WI38 (cell line): ENCODE measurements around the gene SMPD2.

ENCODE experiments used
- H3K4me3 ChIP-seq: 2 replicates; pipeline ENCODE4 v1.5.1; 2011; ENCODE audit warnings: low read depth, mild to moderate bottlenecking, control low read depth, low read length
- TF ChIP-seq, protein P1 (sequence below): IDR thresholded peaks from 2 replicates; pipeline ENCODE4 v1.5.1; 2012; ENCODE audit warnings: low read depth, mild to moderate bottlenecking, control low read depth, low read length

SMPD2 gene

DNA sequence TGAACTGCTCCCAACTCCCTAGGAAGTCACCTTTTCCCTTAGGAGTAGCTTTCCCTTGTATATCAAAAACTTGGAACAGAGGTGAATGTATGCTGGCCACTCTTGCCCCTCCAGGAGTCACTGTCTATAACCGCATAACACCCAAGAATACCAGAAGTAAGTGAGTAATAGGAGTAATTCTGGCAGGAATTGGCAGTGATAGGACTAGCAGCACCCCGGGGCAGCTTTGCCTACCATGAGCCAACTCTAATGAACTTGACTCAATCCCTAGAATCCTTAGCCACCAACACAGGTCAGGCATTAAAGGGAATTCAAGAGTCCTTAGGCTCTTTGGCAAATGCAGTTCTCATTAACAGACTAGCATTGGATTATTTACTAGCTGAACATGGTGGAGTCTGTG lies 29.5 kb upstream of the SMPD2 start:
- H3K4me3 ChIP-seq = no peak overlapping the region
- TF ChIP-seq, protein P1, sequence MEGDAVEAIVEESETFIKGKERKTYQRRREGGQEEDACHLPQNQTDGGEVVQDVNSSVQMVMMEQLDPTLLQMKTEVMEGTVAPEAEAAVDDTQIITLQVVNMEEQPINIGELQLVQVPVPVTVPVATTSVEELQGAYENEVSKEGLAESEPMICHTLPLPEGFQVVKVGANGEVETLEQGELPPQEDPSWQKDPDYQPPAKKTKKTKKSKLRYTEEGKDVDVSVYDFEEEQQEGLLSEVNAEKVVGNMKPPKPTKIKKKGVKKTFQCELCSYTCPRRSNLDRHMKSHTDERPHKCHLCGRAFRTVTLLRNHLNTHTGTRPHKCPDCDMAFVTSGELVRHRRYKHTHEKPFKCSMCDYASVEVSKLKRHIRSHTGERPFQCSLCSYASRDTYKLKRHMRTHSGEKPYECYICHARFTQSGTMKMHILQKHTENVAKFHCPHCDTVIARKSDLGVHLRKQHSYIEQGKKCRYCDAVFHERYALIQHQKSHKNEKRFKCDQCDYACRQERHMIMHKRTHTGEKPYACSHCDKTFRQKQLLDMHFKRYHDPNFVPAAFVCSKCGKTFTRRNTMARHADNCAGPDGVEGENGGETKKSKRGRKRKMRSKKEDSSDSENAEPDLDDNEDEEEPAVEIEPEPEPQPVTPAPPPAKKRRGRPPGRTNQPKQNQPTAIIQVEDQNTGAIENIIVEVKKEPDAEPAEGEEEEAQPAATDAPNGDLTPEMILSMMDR = no peak

DNA sequence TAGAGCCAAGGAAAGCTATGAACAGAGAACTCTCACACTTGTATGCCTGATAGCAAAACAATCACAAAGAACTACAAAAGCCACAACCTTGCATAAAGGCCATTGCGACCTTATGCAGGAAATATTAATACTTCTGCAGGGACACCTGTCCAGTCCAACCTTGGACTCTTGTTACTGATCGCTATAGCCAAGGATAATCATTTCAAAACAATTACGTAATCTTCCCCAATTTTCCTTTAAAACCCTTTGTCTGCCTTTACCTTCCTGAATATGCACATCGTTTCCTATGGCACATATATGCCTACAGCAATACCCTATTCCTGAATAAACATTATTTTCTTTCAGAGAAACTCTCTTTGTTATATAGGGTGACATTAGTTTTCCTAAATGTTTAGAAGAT lies 22.9 kb upstream of the SMPD2 start:
- TF ChIP-seq, protein P1 = no peak
- no peak overlapping the region for H3K4me3 ChIP-seq

DNA sequence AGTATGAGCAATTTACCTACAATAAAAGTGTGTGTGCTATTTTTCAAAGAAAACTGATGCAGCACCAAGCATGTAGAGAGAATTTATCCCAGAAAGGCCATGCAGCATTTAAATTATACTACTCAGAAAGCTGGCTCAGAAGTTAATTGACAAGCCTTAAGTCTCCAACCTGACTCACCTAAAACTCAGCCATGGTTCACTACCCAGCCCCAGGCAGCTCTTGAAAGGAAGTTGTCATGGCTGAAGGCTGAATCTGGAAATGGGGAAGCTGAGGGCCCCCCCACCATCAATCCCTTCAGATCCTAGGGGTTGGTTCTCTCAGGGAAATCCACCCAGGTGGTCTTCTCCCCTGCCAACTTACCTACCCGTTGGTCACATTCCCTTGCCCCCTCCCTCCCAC lies 19.8 kb upstream of the SMPD2 start:
- H3K4me3 ChIP-seq = no peak overlapping the region
- TF ChIP-seq, protein P1 = no peak

DNA sequence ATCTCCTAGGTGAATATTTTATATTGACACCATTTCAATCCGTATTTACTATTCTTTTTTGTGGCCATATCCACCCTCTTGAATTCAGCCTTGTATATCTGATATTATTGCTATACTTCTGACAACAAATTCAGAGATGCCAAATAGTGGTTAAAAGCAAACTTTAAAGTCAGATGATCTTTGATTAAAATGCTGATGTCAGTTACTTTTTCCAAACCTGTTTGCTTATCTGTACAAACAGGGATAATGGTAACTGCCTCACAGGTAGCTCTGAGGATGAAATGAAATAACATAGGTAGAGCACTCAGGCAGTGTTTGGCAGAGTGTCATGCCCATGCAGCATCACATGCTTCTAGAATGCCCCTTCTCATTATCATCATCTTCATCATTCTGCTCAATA lies 19.3 kb upstream of the SMPD2 start:
- TF ChIP-seq, protein P1 = no peak
- H3K4me3 ChIP-seq = no peak overlapping the region

DNA sequence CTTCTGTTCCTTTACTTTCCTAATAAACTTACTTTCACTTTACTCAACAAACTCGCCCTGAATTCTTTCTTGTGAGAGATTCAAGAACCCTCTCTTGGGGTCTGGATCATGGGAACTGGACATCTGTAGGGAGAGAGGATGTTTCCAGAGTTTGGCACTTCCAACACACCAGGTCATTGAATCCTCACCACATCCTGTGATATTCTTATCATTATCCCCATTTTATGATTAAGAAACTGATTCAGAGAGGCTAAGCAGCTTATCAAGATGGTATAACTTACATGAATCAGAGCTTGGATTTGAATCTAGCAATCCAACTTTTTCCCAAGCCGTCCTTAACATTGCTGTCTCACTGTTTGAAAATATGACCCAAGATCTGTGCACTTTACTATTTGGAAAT lies 15.6 kb upstream of the SMPD2 start:
- TF ChIP-seq, protein P1 = no peak
- H3K4me3 ChIP-seq = no peak overlapping the region

DNA sequence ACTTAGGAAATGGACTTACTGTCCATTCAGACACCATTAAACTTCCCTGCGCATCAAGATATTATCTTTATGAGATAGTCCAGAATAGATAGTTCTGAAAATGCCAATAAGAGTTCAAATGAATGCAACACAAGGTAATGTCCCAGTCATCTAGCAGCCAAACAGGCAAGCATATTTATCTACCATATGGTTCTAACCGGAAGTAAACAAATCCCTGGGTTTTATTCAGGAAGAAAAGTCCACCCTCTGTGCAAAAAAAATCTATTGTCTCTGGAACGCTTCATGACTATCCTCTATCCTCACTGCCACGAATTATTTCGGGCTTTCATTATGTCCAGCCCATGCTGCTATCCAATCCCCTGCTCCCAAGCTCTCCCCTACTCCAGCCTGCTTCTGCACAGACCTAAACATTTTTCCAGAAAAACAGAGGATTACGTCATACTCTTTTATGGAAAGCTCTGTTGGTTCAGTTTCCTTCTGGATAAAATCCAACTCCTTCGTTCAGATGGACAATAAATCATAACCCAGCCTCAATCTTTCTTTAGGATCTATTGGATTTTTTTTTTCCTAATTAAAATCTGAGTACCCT lies 11.5 kb upstream of the SMPD2 start:
- H3K4me3 ChIP-seq = no peak overlapping the region
- TF ChIP-seq, protein P1 = no peak

DNA sequence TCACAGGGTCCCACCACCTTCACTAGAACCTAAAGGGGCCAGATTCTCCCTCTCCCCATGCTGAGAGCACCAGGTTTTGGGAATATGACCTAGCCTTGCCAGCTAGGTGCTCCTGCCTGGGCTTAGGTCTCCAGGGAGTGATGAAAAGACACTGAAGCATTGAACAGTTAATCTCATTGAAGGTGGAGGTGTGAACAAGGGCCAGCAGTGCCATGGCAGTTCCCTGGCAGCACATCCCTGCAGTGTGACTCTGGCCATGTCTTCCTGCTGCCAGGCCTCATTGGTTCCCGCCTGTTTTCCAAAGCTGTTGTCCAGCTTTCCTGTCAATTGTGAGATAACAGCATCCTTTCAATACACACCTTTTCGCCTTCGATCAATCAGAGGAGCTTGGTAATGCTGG lies 11.0 kb upstream of the SMPD2 start:
- TF ChIP-seq, protein P1 = no peak
- H3K4me3 ChIP-seq = no peak overlapping the region
